ENCODE measurements around the gene DUSP14. TPM values are rescaled to one million over a fixed set of nuclear protein-coding genes. Genes with fewer than 3 reads are reported as not detected.

Gene DUSP14
- total RNA-seq, 3 donors from 2014 or later (not counting 1 experiment from before 2014, with no cell fraction given) = 5.0 to 9.1 (median 5.3) TPM

GRCh38 chr17:37518826-37519225, 29.1 kb downstream of the DUSP14 start:
- no peaks in the 10 kb centered on the region for H3K9me3 Mint-ChIP-seq
- no peak overlapping the region for H3K4me3 Mint-ChIP-seq
- no peak for TF ChIP-seq CTCF (IDR thresholded peaks at IDR 0.05)
- intact Hi-C loops (cut with micrococcal nuclease) = no loop called here
- H3K9me3 ChIP-seq (ENCODE audit: control insufficient read depth, insufficient read depth, low read length) = no peaks in the 10 kb centered on the region
- H3K27me3 ChIP-seq (ENCODE audit: control insufficient read depth, insufficient read depth, low read length) = no peaks in the 10 kb centered on the region
- H3K4me1 Mint-ChIP-seq = peaks cover 23 to 32% of the 10 kb centered on the region in 2 donors
- WGBS (ENCODE audit: insufficient coverage) = 89% methylated on average over 8 of the region's 8 CpGs
- H3K36me3 Mint-ChIP-seq = peaks cover 25% of the 10 kb centered on the region
- H3K27ac Mint-ChIP-seq = peak overlapping the region; percentile 55 to 64
- H3K27ac ChIP-seq (ENCODE audit: low read length) = no peak overlapping the region
- H3K36me3 ChIP-seq (ENCODE audit: control insufficient read depth, insufficient read depth, low read length) = peaks cover 69% of the 10 kb centered on the region
- H3K4me3 ChIP-seq (ENCODE audit: low read length) = no peak overlapping the region
- H3K27me3 Mint-ChIP-seq (ENCODE audit: low read depth in 2 of 2) = no peaks in the 10 kb centered on the region
- ATAC-seq (no peak), DNase-seq (no peak)
- H3K4me1 ChIP-seq (ENCODE audit: control insufficient read depth, insufficient read depth, low read length) = peaks cover 4% of the 10 kb centered on the region

- peaks cover 25% of the 10 kb centered on the region for H3K36me3 Mint-ChIP-seq
- Histone ChIP-seq H3K4me1 (ENCODE audit: control insufficient read depth, insufficient read depth, low read length) (peaks cover 4% of the 10 kb centered on the region), H3K36me3 (ENCODE audit: control insufficient read depth, insufficient read depth, low read length) (peaks cover 71% of the 10 kb centered on the region), H3K4me3 (ENCODE audit: low read length) (no peak overlapping the region), H3K9me3 (ENCODE audit: control insufficient read depth, insufficient read depth, low read length) (no peaks in the 10 kb centered on the region), H3K27me3 (ENCODE audit: control insufficient read depth, insufficient read depth, low read length) (no peaks in the 10 kb centered on the region), H3K27ac (ENCODE audit: low read length) (no peak overlapping the region)
- peak overlapping the region; percentile 55 to 64 for H3K27ac Mint-ChIP-seq
- no peak for ATAC-seq
- no peak overlapping the region for H3K4me3 Mint-ChIP-seq
- no peak for DNase-seq
- H3K27me3 Mint-ChIP-seq (ENCODE audit: low read depth in 2 of 2) = no peaks in the 10 kb centered on the region
- intact Hi-C loops (cut with micrococcal nuclease) = no loop called here
- no peaks in the 10 kb centered on the region for H3K9me3 Mint-ChIP-seq
- WGBS (ENCODE audit: insufficient coverage) = 68% methylated on average over 5 of the region's 5 CpGs
- no peak for TF ChIP-seq CTCF (IDR thresholded peaks at IDR 0.05)
- peaks cover 26 to 32% of the 10 kb centered on the region in 2 donors for H3K4me1 Mint-ChIP-seq
Observed at GRCh38 chr17:37519251-37519985, 29.7 kb downstream of the DUSP14 start.

- peaks cover 25% of the 10 kb centered on the region for H3K36me3 Mint-ChIP-seq
Observed at GRCh38 chr17:37520174-37520573, 30.5 kb downstream of the DUSP14 start.

More at GRCh38 chr17:37520174-37520573, 30.5 kb downstream of the DUSP14 start:
- intact Hi-C loops (cut with micrococcal nuclease) = no loop called here
- H3K27ac ChIP-seq (ENCODE audit: low read length) = no peak overlapping the region
- H3K4me1 ChIP-seq (ENCODE audit: control insufficient read depth, insufficient read depth, low read length) = peaks cover 4% of the 10 kb centered on the region
- Mint-ChIP-seq H3K9me3 (no peaks in the 10 kb centered on the region), H3K4me3 (no peak overlapping the region), H3K4me1 (peaks cover 29 to 32% of the 10 kb centered on the region in 2 donors), H3K27me3 (ENCODE audit: low read depth in 2 of 2) (no peaks in the 10 kb centered on the region), H3K27ac (peak overlapping the region; percentile 55 to 64)
- no peak for ATAC-seq
- no peak overlapping the region for H3K4me3 ChIP-seq (ENCODE audit: low read length)
- H3K36me3 ChIP-seq (ENCODE audit: control insufficient read depth, insufficient read depth, low read length) = peaks cover 70% of the 10 kb centered on the region
- H3K9me3 ChIP-seq (ENCODE audit: control insufficient read depth, insufficient read depth, low read length) = no peaks in the 10 kb centered on the region
- no peaks in the 10 kb centered on the region for H3K27me3 ChIP-seq (ENCODE audit: control insufficient read depth, insufficient read depth, low read length)
- WGBS (ENCODE audit: insufficient coverage) = 91% methylated on average over 8 of the region's 8 CpGs
- no peak for TF ChIP-seq CTCF (IDR thresholded peaks at IDR 0.05)
- no peak for DNase-seq

All from natural killer cell (primary cell).